Neutrophil (primary cell): ENCODE data around the gene CTCFL.

ENCODE experiments used
- H3K27ac ChIP-seq: fragments of 200-600 bp; sonication (generic); 2 replicates; pipeline ENCODE4 v1.5.1; 2016; ENCODE audit warnings: mild to moderate bottlenecking, moderate library complexity
- H3K27me3 ChIP-seq: fragments of 200-600 bp; sonication (generic); 2 replicates; pipeline ENCODE4 v1.6.0; 2016; ENCODE audit warnings: mild to moderate bottlenecking
- H3K36me3 ChIP-seq: fragments of 200-600 bp; sonication (generic); 2 replicates; pipeline ENCODE4 v1.5.1; 2017
- H3K4me1 ChIP-seq, 2 experiments: fragments of 200-600 bp in 1 of 2; sonication (generic) in 1 of 2; 1 replicate in 1 of 2; 2 replicates in 1 of 2; pipeline versions ENCODE4 v1.5.1 to v1.6.1; 2013 to 2016; ENCODE audit warnings: low read depth in 1 of 2, low read length in 1 of 2, mild to moderate bottlenecking in 1 of 2, moderate library complexity in 1 of 2; ENCODE audit not compliant: control insufficient read depth in 1 of 2, insufficient read depth in 1 of 2
- H3K4me3 ChIP-seq, 2 experiments: fragments of 200-600 bp in 1 of 2; sonication (generic) in 1 of 2; 1 replicate in 1 of 2; 2 replicates in 1 of 2; pipeline ENCODE4 v1.5.1; 2013 to 2016; ENCODE audit warnings: low read depth in 1 of 2, low read length in 1 of 2, mild to moderate bottlenecking in 1 of 2, moderate library complexity in 1 of 2
- H3K9me3 ChIP-seq: fragments of 200-600 bp; sonication (generic); 2 replicates; pipeline ENCODE4 v1.5.1; 2016
- CTCF ChIP-seq: fragments of 200-600 bp; sonication (generic); IDR thresholded peaks from 2 replicates; pipeline ENCODE4 v1.5.1; 2016; ENCODE audit warnings: antibody characterized with exemption

CTCFL gene

GRCh38 chr20:57535297-57535696 is 10.4 kb upstream of the CTCFL start:
- Histone ChIP-seq H3K9me3 (no peaks in the 10 kb centered on the region), H3K4me1 (no peaks in the 10 kb centered on the region), H3K27ac (no peak overlapping the region), H3K4me3 (no peak overlapping the region), H3K36me3 (no peaks in the 10 kb centered on the region), H3K27me3 (peaks cover 34% of the 10 kb centered on the region)
- TF ChIP-seq CTCF = no peak

- H3K4me1 ChIP-seq = no peaks in the 10 kb centered on the region
- no peaks in the 10 kb centered on the region for H3K36me3 ChIP-seq
- H3K27me3 ChIP-seq = peaks cover 39% of the 10 kb centered on the region
- H3K4me3 ChIP-seq = no peak overlapping the region
- no peaks in the 10 kb centered on the region for H3K9me3 ChIP-seq
- TF ChIP-seq CTCF = no peak
- H3K27ac ChIP-seq = no peak overlapping the region
These were observed 7.2 kb upstream of the CTCFL start for GRCh38 chr20:57532104-57532503.

GRCh38 chr20:57530327-57530981 is 5.5 kb upstream of the CTCFL start:
- Histone ChIP-seq H3K27ac (no peak overlapping the region), H3K4me3 (no peak overlapping the region), H3K9me3 (no peaks in the 10 kb centered on the region), H3K36me3 (no peaks in the 10 kb centered on the region), H3K27me3 (peaks cover 25% of the 10 kb centered on the region), H3K4me1 (no peaks in the 10 kb centered on the region)
- TF ChIP-seq CTCF = no peak

- no peak for TF ChIP-seq CTCF
- Histone ChIP-seq H3K27ac (no peak overlapping the region), H3K36me3 (no peaks in the 10 kb centered on the region), H3K9me3 (no peaks in the 10 kb centered on the region), H3K4me1 (no peaks in the 10 kb centered on the region), H3K4me3 (no peak overlapping the region), H3K27me3 (peaks cover 20% of the 10 kb centered on the region)
These were observed 4.9 kb upstream of the CTCFL start for GRCh38 chr20:57529810-57530209.

GRCh38 chr20:57529160-57529585 is 4.2 kb upstream of the CTCFL start:
- Histone ChIP-seq H3K27me3 (peaks cover 20% of the 10 kb centered on the region), H3K27ac (no peak overlapping the region), H3K36me3 (no peaks in the 10 kb centered on the region), H3K4me3 (no peak overlapping the region), H3K9me3 (no peaks in the 10 kb centered on the region), H3K4me1 (no peaks in the 10 kb centered on the region)
- no peak for TF ChIP-seq CTCF

GRCh38 chr20:57528148-57528547 is 3.2 kb upstream of the CTCFL start:
- no peak overlapping the region for H3K4me3 ChIP-seq
- H3K9me3 ChIP-seq = no peaks in the 10 kb centered on the region
- H3K27ac ChIP-seq = no peak overlapping the region
- no peaks in the 10 kb centered on the region for H3K36me3 ChIP-seq
- peaks cover 23% of the 10 kb centered on the region for H3K27me3 ChIP-seq
- TF ChIP-seq CTCF = no peak
- no peaks in the 10 kb centered on the region for H3K4me1 ChIP-seq
